GM12801 (cell line): ENCODE measurements around the gene MAN2A1.

Experiments used
- CTCF ChIP-seq: IDR thresholded peaks from one replicate; pipeline ENCODE4 v1.5.1; 2011; ENCODE audit warnings: control low read depth; ENCODE audit not compliant: insufficient read length; ENCODE audit errors: extremely low read depth

MAN2A1 gene

GRCh38 chr5:109911731-109912130, 222.0 kb downstream of the MAN2A1 start:
- TF ChIP-seq CTCF = no peak

- TF ChIP-seq CTCF = no peak
These were observed 225.2 kb downstream of the MAN2A1 start for GRCh38 chr5:109914906-109915305.

- TF ChIP-seq CTCF = no peak
These were observed 226.9 kb downstream of the MAN2A1 start for GRCh38 chr5:109916481-109917153.
